CD14-positive monocyte (primary cell): ENCODE measurements around the gene C10orf67. TPM values are rescaled to one million over a fixed set of nuclear protein-coding genes. Genes with fewer than 3 reads are reported as not detected.

Source experiments
- DNase-seq, 3 donors: peaks; one replicate each; pipeline ENCODE4 v3.0.0-alpha.2; 2011 to 2022
- H2AFZ ChIP-seq: 2 replicates; pipeline ENCODE4 v1.6.0; 2012; ENCODE audit warnings: mild to moderate bottlenecking, low read depth, low read length, inconsistent platforms; ENCODE audit not compliant: insufficient read depth, poor library complexity, severe bottlenecking
- H3K27ac ChIP-seq, 2 donors: 1 replicate in 1 of 2; 2 replicates in 1 of 2; pipeline ENCODE4 v1.5.1; 2012 to 2013; ENCODE audit warnings: low read length in 2 of 2, control low read depth in 1 of 2, inconsistent platforms in 1 of 2, low read depth in 1 of 2, mild to moderate bottlenecking in 1 of 2
- H3K27me3 ChIP-seq, 2 donors: one replicate each; pipeline versions ENCODE4 v1.6.0 to v1.6.1; 2011 to 2013; ENCODE audit warnings: low read length in 2 of 2; ENCODE audit not compliant: control insufficient read depth in 2 of 2, insufficient read depth in 2 of 2
- H3K36me3 ChIP-seq, 2 donors: replicated peaks in 1 of 2; 1 replicate in 1 of 2; 2 replicates in 1 of 2; pipeline versions ENCODE4 v1.5.1 to v1.6.1; 2012 to 2013; ENCODE audit warnings: low read length in 2 of 2, control low read depth in 1 of 2, inconsistent platforms in 1 of 2, mild to moderate bottlenecking in 1 of 2; ENCODE audit not compliant: insufficient read depth in 2 of 2, control insufficient read depth in 1 of 2
- H3K4me1 ChIP-seq, 2 donors: 1 replicate in 1 of 2; 2 replicates in 1 of 2; pipeline versions ENCODE4 v1.5.1 to v1.6.1; 2012 to 2013; ENCODE audit warnings: low read length in 2 of 2, control low read depth in 1 of 2, inconsistent platforms in 1 of 2, mild to moderate bottlenecking in 1 of 2, moderate library complexity in 1 of 2; ENCODE audit not compliant: insufficient read depth in 2 of 2, control insufficient read depth in 1 of 2
- H3K4me2 ChIP-seq: replicated peaks from 2 replicates; pipeline ENCODE3; 2012; ENCODE audit warnings: low read length, moderate library complexity, mild to moderate bottlenecking; ENCODE audit not compliant: poor library complexity, severe bottlenecking; ENCODE audit errors: extremely low read depth
- H3K4me3 ChIP-seq, 3 experiments: fragments of 200-600 bp in 1 of 3; sonication (generic) in 1 of 3; replicated peaks in 1 of 3; 1 replicate in 2 of 3; 2 replicates in 1 of 3; pipeline ENCODE4 v1.5.1; 2011 to 2013; ENCODE audit warnings: low read length in 3 of 3, mild to moderate bottlenecking in 3 of 3, control low read depth in 2 of 3, low read depth in 2 of 3, inconsistent platforms in 1 of 3, moderate library complexity in 1 of 3
- H3K79me2 ChIP-seq: 2 replicates; pipeline ENCODE4 v1.6.0; 2012; ENCODE audit warnings: mild to moderate bottlenecking, control low read depth, inconsistent platforms, low read length, moderate library complexity; ENCODE audit not compliant: insufficient read depth
- H3K9ac ChIP-seq: 2 replicates; pipeline ENCODE4 v1.6.0; 2017; ENCODE audit warnings: low read length, mild to moderate bottlenecking; ENCODE audit not compliant: insufficient read depth, poor library complexity, severe bottlenecking
- H3K9me3 ChIP-seq, 2 donors: replicated peaks in 1 of 2; 1 replicate in 1 of 2; 2 replicates in 1 of 2; pipeline versions ENCODE4 v1.5.1 to v1.6.1; 2012 to 2013; ENCODE audit warnings: low read length in 2 of 2, control low read depth in 1 of 2; ENCODE audit not compliant: control insufficient read depth in 1 of 2, insufficient read depth in 1 of 2
- H4K20me1 ChIP-seq: 2 replicates; pipeline ENCODE4 v1.6.0; 2012; ENCODE audit warnings: mild to moderate bottlenecking, low read length, control low read depth, moderate library complexity; ENCODE audit not compliant: insufficient read depth
- H3K27ac Mint-ChIP-seq, 7 donors: one replicate each; pipeline ENCODE4 v1.8.0; 2020; ENCODE audit warnings: mild to moderate bottlenecking in 7 of 7, mixed read lengths in 7 of 7, moderate library complexity in 6 of 7, inconsistent platforms in 2 of 7
- H3K27me3 Mint-ChIP-seq, 3 donors: one replicate each; pipeline ENCODE4 v1.8.0; 2021 to 2022; ENCODE audit warnings: low read depth in 3 of 3, mild to moderate bottlenecking in 3 of 3, mixed read lengths in 3 of 3, moderate library complexity in 3 of 3, inconsistent platforms in 1 of 3
- H3K36me3 Mint-ChIP-seq, 2 donors: one replicate each; pipeline ENCODE4 v1.8.0; 2020; ENCODE audit warnings: mixed read lengths in 2 of 2, inconsistent platforms in 1 of 2, mild to moderate bottlenecking in 1 of 2
- H3K4me1 Mint-ChIP-seq: one replicate; pipeline ENCODE4 v1.8.0; 2020; ENCODE audit warnings: mild to moderate bottlenecking, mixed read lengths
- H3K4me3 Mint-ChIP-seq, 2 donors: one replicate each; pipeline ENCODE4 v1.8.0; 2020; ENCODE audit warnings: mild to moderate bottlenecking in 2 of 2, mixed read lengths in 2 of 2, moderate library complexity in 1 of 2
- H3K9me3 Mint-ChIP-seq, 7 donors: one replicate each; pipeline ENCODE4 v1.8.0; 2020 to 2022; ENCODE audit warnings: mixed read lengths in 7 of 7, mild to moderate bottlenecking in 6 of 7, moderate library complexity in 6 of 7, inconsistent platforms in 2 of 7
- CTCF ChIP-seq: fragments of 200-600 bp; IDR thresholded peaks from one replicate; pipeline ENCODE4 v1.8.0; 2022; ENCODE audit warnings: antibody characterized with exemption, mild to moderate bottlenecking
- WGBS: methylation state at CpG from one replicate; pipeline ENCODE4 v1.1.5; 2013; ENCODE audit warnings: missing lambda C conversion rate; ENCODE audit not compliant: insufficient coverage; 5-methylcytosine and 5-hydroxymethylcytosine counted together
- intact Hi-C, 2 donors: fragments of 100-400 bp; cut with micrococcal nuclease; formaldehyde crosslinking; loops; one replicate each; pipeline versions ENCODE4 v1.15.0 to v1.15.1; 2023
- polyA minus RNA-seq: library from RNA; depleted of rRNA, polyadenylated mRNA; stranded (reverse); fragments of >200 nt; gene quantifications from 2 replicates; pipeline ENCODE4 v1.2.3, GENCODE V29; 2012
- polyA plus RNA-seq, 3 donors: library from polyadenylated mRNA; depleted of rRNA in 1 of 3; unstranded in 2 of 3; stranded (reverse) in 1 of 3; fragments of 300-500 nt in 2 of 3; fragments of >200 nt in 1 of 3; fragmentation: Illumina TruSeq in 2 of 3; gene quantifications; 1 replicate in 2 of 3; 2 replicates in 1 of 3; pipeline ENCODE4 v1.2.3, GENCODE V29; 2012 to 2021
- total RNA-seq, 12 experiments: library from RNA in 1 of 12; stranded (reverse) in 1 of 12; fragments of 120-200 nt in 1 of 12; gene quantifications; one replicate each; pipeline ENCODE4 v1.2.4 and lab custom pipeline; 2013 to 2026; ENCODE audit warnings: mixed read lengths in 6 of 12, inconsistent platforms in 1 of 12

C10orf67 gene
- total RNA-seq (2013), result not detected
- polyA plus RNA-seq (not detected), polyA minus RNA-seq (not detected in 2 replicates), total RNA-seq (lab: John Stamatoyannopoulos, UW) (0 to 1.7 (median 0.17) reads per million in 11 experiments)

- H3K79me2 ChIP-seq, result no peaks in the 10 kb centered on the region
- no peak for DNase-seq
- WGBS, result under 1% methylated on average over 23 of the region's 31 CpGs
- H3K27me3 ChIP-seq, result peaks cover 33 to 68% of the 10 kb centered on the region in 2 donors
- no peaks in the 10 kb centered on the region for H3K36me3 ChIP-seq
- Mint-ChIP-seq H3K27ac (no peak within 1 kb of the TSS), H3K9me3 (peaks cover 0 to 18% (median 5%) of the 10 kb centered on the region in 7 donors), H3K4me1 (peaks cover 11% of the 10 kb centered on the region), H3K4me3 (peak within 1 kb of the TSS; percentile 74 to 85), H3K36me3 (peaks cover 0 to 4% of the 10 kb centered on the region in 2 donors), H3K27me3 (peaks cover 50 to 57% (median 55%) of the 10 kb centered on the region in 3 donors)
- H4K20me1 ChIP-seq, result no peaks in the 10 kb centered on the region
- no peak within 1 kb of the TSS for H3K9ac ChIP-seq
- H2AFZ ChIP-seq, result peak within 1 kb of the TSS; percentile 65
- intact Hi-C loops, result loop anchor here in 1 of 2 donors (10.0 kb wide), 1 partner anchor 310 kb away; no protein-coding TSS in a partner anchor
- H3K4me3 ChIP-seq, result peak within 1 kb of the TSS; percentile 3 to 63 (median 10)
- peak within 1 kb of the TSS; percentile 63 for H3K4me2 ChIP-seq
- peaks cover 6 to 8% of the 10 kb centered on the region in 2 donors for H3K4me1 ChIP-seq
- H3K27ac ChIP-seq, result no peak within 1 kb of the TSS
- TF ChIP-seq CTCF, result no peak
- H3K9me3 ChIP-seq, result peaks cover 0 to 4% of the 10 kb centered on the region in 2 donors
These were observed at the start of gene C10orf67 for GRCh38 chr10:23344241-23344841. C10orf67 (minus strand) TSS chr10:23344797; CDS start chr10:23344774, 23 bp downstream.

GRCh38 chr10:23391821-23392220 lies 47.2 kb upstream of the C10orf67 start:
- no peak overlapping the region for H3K27ac Mint-ChIP-seq
- no peak for TF ChIP-seq CTCF
- no CpG with 5 or more reads among the region's 2 CpGs for WGBS

More at GRCh38 chr10:23391821-23392220, 47.2 kb upstream of the C10orf67 start:
- Histone ChIP-seq H3K4me1 (peaks cover 3 to 8% of the 10 kb centered on the region in 2 donors), H4K20me1 (no peaks in the 10 kb centered on the region), H2AFZ (no peak overlapping the region), H3K79me2 (no peaks in the 10 kb centered on the region), H3K9ac (no peak overlapping the region), H3K36me3 (no peaks in the 10 kb centered on the region), H3K4me2 (no peak overlapping the region), H3K27ac (no peak overlapping the region), H3K4me3 (no peak overlapping the region), H3K27me3 (no peaks in the 10 kb centered on the region), H3K9me3 (no peaks in the 10 kb centered on the region)
- no peak for DNase-seq
- Mint-ChIP-seq H3K4me3 (no peak overlapping the region), H3K36me3 (no peaks in the 10 kb centered on the region), H3K27me3 (peaks cover 0 to 7% (median 7%) of the 10 kb centered on the region in 3 donors), H3K9me3 (peaks cover 1 to 16% (median 6%) of the 10 kb centered on the region in 7 donors), H3K4me1 (peaks cover 9% of the 10 kb centered on the region)
- intact Hi-C loops, result no loop called here
